IPS-11a (cell line): Measurements from ENCODE around the gene ATG4B.
A peak's percentile ranks its signal among the peaks of the same experiment; 100 is the strongest.

Experiments used
- H3K4me3 ChIP-seq: one replicate; pipeline ENCODE4 v1.5.1; 2013; ENCODE audit warnings: low read depth, low read length, control low read depth

ATG4B gene

GRCh38 chr2:241680827-241681599 lies 43.5 kb downstream of the ATG4B start:
- H3K4me3 ChIP-seq = no peak overlapping the region

GRCh38 chr2:241686324-241686649 lies 48.8 kb downstream of the ATG4B start:
- H3K4me3 ChIP-seq = peak overlapping the region; percentile 82

DNA sequence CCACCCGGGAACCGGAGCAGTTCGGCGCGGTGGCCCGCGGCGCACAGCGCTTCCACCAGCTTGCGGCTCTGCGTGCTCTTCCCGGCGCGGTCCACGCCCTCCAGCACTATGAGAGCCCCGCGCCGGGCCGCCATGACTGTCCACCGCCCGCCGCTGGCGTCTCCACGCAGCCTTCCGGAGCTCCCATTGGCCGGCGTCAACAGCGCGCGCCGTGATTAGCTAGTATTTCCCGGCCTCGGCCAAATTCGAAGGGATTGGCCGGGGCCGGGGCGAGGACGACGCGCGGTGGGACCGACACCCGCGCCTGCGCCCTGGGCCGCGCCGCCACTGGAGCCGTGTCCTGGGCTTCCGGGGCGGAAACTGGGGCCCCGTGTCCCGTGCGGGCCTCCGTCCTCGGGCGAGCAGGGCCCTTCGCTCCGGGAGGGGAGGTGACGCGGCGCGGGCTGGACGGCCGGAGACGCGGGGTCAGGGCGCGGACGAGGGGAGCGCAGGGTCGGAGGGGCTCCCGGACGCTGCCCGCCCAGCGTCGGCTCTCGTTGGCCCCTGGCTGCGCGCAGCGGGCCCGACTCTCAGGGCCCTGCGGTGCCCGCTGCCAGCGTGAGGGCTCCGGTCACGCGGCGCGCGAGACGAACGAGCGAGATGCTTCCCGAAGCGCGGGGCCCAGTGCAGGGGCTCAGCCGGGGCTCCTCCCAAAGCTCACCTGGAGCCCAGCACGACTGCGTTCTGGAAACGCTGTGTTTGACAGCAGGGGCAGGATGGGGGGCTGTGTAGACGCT lies 49.3 kb downstream of the ATG4B start, which contains the start of gene DTYMK:
Gene DTYMK (minus strand): TSS at position 166 of the 776 bp plus-strand sequence. CDS start 32 bp downstream, at position 134.
- H3K4me3 ChIP-seq = peak within 1 kb of the TSS; percentile 82

DNA sequence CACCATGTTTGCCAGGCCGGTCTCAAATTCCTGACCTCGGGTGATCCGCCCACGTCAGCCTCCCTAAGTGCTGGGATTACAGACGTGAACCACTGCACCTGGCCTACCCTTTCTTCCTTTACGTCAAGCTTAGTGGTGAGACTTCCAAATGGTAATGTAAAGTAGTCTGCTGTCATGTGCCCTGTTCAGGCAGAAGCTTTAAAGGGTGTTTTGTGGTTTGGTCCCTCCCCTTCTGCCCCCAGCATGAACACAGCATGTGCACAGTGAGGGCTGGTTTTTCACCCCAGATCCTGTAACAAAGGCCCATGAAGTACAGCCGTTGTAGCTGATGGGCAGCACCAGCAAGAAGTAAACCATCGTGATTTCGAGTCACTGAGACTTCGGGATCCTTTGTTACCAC lies 51.8 kb downstream of the ATG4B start:
- H3K4me3 ChIP-seq = no peak overlapping the region

DNA sequence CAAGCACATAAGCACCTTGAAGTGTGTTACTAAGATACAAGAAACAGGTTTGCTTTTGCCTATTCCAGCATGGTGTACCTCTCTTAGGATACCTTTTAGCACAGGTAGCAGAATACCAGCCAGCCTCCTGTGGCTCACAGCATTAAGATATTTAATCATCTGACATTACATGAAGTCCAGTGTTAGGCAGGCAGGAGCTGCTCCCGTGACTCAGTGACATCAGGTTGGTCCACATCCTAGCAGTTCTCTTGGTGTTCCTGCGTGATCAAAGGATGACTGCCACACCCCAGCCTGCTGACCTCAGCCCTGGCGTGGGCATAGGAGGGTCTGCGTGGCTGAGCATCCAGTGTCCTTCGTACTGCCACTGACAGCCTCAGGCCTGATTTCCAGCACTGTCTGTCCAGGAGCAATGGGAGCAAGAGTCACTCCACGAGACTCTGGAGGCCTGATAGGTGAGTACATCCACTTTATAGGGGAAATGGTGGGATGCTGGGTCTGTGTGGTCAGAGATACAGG lies 52.8 kb downstream of the ATG4B start:
- H3K4me3 ChIP-seq = no peak overlapping the region

- no peak overlapping the region for H3K4me3 ChIP-seq
Observed at GRCh38 chr2:241692448-241692847, 55.0 kb downstream of the ATG4B start.

- H3K4me3 ChIP-seq = no peak overlapping the region
Observed at GRCh38 chr2:241695651-241696050, 58.2 kb downstream of the ATG4B start.

GRCh38 chr2:241701149-241701398 lies 63.6 kb downstream of the ATG4B start:
- H3K4me3 ChIP-seq = peak overlapping the region; percentile 80

DNA sequence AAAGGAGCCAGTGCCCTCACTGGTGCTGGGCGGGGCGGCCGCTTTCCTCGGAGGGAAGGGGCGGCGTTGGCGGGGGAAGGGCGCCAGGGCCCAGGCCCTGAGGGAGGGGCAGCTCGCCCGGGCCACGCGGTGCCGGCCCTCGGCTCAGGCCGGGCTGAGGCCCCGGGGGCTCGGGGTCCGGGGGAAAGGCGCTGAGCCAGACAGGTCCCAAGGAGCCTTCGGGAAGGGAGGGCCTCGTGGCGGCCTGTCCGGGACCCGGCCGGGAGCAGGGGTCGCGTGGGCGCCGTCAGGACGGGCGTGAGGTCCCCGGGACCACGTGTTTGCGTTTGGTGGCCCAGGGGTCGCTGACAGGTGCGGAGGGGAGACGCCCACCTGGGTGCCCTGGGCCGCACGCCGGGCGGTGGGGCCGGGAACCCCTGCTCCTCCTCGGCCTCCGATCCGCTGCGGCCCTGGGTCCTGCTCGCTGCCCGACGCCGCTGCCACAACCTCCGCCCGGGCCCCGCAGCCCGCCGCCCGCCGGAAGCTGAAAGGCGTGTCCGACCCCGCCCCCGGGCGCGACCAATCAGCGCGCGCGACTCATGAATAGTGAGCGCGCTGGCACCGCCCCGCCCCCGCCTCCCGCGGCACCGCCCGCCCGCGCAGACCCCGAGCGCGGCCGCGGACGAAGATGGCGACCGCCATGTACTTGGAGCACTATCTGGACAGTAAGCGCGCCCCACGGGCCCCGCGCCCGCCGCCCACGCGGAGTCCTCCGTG lies 64.1 kb downstream of the ATG4B start, which contains the start of gene ING5:
Gene ING5 (plus strand): TSS at position 641 of the 756 bp plus-strand sequence. CDS start 27 bp downstream, at position 668.
- peak within 1 kb of the TSS; percentile 80 for H3K4me3 ChIP-seq

DNA sequence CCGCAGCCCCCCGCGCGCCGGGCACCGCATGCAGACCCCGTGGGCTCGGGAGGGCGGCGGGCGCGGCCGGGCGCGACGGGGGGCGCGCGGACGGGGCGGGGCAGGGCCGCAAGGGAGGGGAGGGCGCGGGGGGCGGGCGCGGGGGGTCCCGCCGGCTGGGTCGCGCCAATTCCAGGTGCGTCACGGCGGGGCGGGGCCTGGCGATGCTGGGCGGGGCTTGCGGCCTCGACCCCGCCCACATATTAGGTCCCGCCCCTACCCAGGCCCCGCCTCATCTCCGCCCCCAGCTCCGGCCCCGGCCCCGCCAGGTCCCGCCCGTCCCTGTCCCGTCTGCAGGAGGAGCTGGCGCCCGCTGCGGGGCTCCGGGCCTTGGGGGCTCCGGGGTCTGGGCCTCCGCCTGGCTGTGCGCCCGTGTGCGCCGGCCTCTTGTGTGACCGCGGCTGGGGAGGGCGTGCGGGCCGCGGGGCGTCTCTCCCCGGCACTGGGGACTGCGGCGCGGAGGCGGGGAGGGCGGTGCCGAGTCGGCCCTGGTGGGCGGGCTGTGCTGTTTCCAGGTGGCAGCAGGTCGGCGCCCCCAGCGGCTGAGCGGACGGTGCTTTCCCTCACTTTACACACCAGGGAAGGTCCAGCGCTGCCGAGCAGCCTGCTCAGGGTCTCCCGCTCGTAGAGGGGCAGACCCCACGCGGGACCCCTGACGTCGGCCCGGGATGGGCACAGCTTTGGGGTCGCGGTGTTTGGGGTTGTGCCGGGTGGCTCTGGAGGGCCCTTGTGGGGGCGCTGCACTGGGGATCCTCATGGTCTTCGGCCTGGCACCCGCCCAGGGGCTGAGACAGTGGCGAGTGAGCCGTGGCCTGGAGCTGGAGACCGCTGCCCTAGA lies 64.9 kb downstream of the ATG4B start:
- peak overlapping the region; percentile 54 for H3K4me3 ChIP-seq

DNA sequence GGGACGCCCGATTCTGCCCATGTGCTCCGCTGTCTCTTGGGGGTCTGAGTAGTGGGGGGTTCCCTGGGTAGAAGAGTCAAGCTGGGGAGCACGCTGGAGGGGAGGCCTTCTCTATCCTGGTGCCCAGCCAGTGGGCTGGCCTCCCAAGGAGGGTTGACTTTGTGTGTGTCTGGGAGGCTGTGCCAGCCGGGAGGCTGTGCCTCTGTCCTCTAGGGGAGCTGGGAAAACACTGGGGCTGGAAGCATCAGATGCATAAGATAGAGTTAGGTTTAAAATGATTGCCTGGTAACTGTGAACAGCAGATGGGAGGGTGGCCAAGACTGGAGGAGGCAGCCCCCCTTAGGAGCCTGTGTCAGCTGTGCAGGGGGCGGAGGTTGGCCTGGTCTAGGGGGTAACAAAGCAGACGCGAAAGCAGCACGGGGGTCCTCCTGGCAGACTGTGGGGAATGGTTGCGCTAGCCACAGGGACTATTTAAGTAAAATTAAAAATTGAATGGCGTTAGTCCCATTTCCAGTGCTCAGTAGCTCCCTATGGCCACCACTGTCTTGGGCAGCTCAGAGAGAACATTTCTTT lies 65.6 kb downstream of the ATG4B start:
- peak overlapping the region; percentile 54 for H3K4me3 ChIP-seq

DNA sequence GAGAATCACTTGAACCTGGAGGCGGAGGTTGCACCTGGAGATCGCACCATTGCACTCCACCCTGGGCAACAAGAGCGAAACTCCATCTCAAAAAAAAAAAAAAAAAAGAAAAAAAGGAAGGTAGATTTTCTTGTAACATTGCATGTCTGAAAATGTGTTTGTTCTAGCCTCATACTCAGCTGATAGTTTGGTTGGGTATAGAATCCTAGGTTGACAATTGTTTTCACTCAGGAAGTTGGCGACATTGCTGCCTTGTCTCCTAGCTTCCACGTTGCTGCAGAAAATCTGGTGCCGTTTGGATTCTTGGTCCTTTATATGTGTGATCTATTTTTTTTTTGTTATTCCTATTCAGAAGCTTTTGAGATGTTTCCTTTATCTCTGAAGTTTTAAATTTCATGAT lies 69.0 kb downstream of the ATG4B start:
- H3K4me3 ChIP-seq = no peak overlapping the region

- no peak overlapping the region for H3K4me3 ChIP-seq
Observed at GRCh38 chr2:241708879-241709278, 71.4 kb downstream of the ATG4B start.

GRCh38 chr2:241719093-241719492 lies 81.6 kb downstream of the ATG4B start:
- H3K4me3 ChIP-seq = no peak overlapping the region

- no peak overlapping the region for H3K4me3 ChIP-seq
Observed at GRCh38 chr2:241720099-241720498, 82.6 kb downstream of the ATG4B start.

- H3K4me3 ChIP-seq = no peak overlapping the region
Observed at GRCh38 chr2:241720560-241720959, 83.1 kb downstream of the ATG4B start.

- H3K4me3 ChIP-seq = no peak overlapping the region
Observed at GRCh38 chr2:241721852-241722251, 84.4 kb downstream of the ATG4B start.

- H3K4me3 ChIP-seq = no peak overlapping the region
Observed at GRCh38 chr2:241722896-241723454, 85.5 kb downstream of the ATG4B start.
